NCI-H524 treated with DMSO at 0.1 percent for 48 hours (cell line): ENCODE results near the gene GPATCH11.

ENCODE experiments used
- DNase-seq: peaks from one replicate; lab custom pipeline; 2025; lab: John Stamatoyannopoulos, UW

GPATCH11 gene

DNA sequence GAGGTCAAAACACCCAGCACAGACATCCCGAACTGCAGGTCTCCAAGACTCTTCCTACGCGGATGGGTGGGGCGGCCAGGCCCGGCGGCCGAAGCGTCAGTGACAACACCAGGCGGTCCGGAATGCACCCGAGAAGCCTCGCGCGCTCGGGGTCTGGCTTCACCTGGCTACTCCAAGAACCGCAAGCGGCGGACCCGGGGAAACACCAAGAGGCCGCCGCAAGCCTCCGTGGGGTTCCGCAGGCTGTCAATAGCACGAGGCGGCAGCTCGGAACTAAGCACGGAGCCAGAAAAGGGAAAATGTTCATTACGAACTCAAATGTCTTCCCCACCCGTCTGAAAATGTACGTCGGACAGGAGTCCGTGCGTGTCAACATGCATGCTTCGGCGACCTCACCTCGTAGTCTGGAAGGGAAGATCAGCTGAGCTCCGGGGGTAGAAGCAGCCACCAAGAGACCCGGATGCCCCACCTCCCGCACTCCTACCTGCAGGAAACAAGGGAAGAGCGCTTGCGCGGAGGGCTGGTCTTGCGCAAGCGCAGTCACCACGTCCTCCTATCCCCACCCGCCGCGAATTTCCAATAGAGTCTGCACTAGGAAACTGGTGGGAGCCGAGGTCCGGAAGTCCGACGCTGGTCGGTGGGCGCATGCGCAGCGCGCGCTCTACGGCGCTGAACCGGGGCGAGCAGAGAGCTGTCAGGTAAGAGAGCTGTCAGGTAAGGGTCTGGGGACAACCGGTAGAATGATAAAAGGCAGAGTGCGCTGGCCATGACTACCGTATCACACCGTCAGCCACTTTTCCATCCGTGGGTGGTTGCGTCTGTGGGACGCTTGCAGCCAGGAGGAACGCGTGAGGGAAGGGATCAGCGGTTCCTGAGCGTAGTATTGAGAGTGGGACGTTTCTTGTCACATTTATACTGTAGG, at the start of gene GPATCH11, which contains the start of gene HEATR5B:
TSS of gene GPATCH11 (plus strand) at position 646 of the 922 bp plus-strand sequence. CDS start 3,864 bp downstream, outside the sequence.
TSS of gene HEATR5B (minus strand) at position 500 of the 922 bp plus-strand sequence. CDS start 958 bp downstream, outside the sequence.
- peak; percentile 94 for DNase-seq

- no peak for DNase-seq
These were observed 46.5 kb upstream of the GPATCH11 start for GRCh38 chr2:37037771-37038170.

GRCh38 chr2:37039580-37039979, 44.7 kb upstream of the GPATCH11 start:
- DNase-seq, result no peak

DNA sequence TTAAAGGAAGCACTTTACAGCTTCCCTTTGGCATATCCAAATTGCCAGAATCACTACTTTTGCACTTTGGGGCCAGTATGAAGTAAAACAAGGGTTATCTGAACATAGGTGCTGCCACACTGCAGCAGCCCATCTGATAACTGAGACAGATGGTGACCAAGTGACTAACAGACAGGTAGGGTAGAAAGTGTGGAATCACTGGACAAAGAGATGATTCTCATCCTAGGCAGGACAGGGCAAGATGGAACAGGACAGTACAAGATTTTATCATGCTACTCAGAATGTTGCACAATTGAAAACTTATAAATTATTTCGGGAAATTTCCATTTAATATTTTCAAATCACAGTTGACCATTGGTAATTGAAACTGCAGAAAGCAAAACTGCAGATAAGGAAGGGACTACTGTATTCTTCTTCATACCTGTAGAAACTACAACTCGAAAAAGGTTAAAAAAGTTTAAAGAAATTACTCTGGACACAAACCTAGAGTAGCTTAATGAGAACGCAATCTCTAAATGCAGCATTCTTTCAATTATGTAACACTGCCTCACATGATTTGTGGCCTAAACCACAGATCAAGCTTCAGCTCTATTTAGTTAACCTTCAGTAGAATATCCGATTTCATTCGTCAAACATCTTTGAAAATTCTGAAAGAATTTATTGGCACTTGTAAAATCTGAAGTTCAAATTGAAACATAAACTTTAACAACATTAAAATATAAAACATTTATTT, 31.6 kb upstream of the GPATCH11 start:
- no peak for DNase-seq

GRCh38 chr2:37059841-37060240, 24.5 kb upstream of the GPATCH11 start:
- no peak for DNase-seq

DNA sequence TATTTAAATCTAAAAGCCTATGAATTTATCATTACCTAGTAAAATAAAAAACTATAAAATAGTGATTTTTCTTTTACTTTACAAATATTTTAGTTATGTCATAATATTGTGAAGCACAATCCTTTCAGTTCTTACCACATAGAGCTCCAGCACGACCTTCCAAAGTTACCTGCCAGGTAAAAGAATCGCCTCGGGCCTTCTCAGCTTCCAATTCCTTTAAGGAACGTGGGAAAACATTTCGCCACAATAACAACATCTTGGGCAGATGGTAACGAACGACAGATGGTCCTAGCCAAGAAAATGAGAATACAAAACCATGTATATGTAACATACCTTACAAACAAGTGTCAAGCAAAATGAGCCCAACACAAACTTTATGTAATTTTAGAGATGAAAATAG, 23.9 kb upstream of the GPATCH11 start:
- DNase-seq, result no peak

DNA sequence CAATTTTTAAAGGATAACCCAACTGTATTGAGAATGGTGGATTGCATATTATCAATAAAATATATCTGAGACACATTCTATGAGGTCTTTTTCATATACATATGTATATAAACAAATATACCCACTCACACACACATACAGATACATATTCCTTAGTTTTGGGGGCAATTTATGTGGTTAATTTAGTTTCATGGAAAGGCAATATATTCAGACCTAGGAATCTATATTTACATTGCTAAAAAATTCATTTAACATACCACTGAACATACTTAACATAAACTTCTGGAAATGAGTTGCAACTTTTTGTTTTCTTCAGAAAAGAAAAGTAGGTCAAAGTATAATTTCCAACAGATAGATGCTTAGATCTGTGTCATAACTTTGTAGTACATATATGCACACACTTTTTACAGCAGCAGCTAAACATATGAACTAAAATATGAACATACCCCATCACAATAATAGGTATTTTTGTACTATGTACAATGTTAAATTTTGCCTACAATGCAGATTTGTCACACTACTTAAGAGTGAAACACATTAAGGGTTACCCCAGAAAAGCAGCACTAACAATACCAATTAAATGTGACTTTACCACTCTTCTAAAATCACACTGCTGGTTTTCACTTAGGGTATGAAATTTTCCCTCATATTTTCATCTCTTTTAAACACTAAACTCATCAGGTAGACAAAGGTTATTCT, 23.2 kb upstream of the GPATCH11 start:
- no peak for DNase-seq

DNA sequence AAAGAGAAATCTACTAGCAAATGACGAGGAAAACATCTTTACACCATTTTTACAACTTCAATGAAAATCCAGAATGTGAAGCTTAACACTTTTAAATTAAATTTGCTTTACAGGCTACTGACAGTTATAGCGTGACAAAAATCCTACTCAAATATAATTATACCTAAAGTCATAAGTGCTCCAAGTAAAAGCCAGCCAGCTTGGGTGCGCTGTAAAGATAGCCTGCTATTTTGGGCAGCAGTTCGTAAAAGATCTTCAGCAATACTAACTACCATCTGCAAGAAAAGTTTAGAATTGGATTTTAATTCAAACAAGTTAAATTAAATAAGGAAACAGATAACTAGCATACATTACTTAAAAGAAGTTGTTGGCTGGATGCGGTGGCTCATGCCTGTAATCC, 22.5 kb upstream of the GPATCH11 start:
- no peak for DNase-seq

GRCh38 chr2:37068686-37069085, 15.6 kb upstream of the GPATCH11 start:
- no peak for DNase-seq

- no peak for DNase-seq
These were observed 13.4 kb upstream of the GPATCH11 start for GRCh38 chr2:37070931-37071330.

DNA sequence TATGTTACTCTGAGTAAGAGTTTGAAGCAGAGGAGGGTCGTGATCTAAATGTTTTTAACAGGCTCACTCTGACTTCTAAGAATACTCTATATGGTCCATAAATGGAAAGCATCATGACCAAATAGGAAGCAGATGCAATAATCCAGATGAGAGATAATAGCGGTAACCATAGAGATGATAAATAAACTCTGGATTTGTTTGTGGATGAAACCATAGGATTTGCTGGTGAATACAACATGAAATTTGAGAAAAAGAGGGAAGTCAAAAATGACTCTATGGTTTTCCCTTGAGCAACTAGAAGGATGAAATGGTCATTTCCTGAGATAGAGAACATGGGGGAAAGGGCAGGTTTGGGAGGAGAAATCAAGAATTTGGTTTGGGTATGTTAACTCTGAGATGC, 4.1 kb upstream of the GPATCH11 start:
- no peak for DNase-seq

DNA sequence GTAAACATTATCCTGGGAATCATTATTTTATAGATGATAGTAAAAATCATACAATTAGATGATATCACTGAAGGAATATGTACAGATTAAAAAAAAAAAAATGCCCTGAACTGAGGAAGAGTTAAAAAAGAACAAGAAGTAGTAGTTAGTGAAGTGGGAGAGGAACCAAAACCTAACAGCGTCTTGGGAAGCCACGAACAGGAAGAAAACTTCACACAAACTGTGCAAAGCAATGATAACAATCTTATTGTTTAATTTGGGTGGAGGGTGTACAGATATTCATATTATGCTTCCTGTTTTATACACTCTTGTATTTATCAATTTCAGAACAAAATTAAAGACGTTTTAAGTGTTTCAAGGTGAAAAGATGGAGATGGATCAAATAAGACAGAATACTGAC, 3.6 kb upstream of the GPATCH11 start:
- DNase-seq, result no peak

GRCh38 chr2:37084797-37085196, 479 bp downstream of the GPATCH11 start:
- no peak for DNase-seq

DNA sequence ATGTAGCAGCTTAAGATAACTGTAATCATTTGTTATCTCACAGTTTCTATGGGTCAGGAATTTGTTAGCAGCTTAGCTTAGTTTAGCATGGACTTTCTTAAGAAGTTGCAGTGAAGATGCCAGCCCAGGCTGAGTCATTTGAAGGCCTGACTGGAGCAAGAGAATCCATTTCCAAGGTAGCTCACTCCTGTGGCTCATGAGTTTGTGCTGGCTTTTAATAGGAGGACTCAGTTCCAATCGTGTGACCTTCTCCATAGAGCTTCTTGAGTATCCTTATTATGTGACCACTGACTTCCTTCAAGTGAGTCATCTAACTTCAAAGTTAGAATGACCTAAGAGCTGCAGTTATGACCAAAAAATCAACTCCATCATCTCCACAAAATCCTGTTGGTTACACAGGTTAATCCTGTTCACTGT, 1.4 kb downstream of the GPATCH11 start:
- DNase-seq, result no peak

DNA sequence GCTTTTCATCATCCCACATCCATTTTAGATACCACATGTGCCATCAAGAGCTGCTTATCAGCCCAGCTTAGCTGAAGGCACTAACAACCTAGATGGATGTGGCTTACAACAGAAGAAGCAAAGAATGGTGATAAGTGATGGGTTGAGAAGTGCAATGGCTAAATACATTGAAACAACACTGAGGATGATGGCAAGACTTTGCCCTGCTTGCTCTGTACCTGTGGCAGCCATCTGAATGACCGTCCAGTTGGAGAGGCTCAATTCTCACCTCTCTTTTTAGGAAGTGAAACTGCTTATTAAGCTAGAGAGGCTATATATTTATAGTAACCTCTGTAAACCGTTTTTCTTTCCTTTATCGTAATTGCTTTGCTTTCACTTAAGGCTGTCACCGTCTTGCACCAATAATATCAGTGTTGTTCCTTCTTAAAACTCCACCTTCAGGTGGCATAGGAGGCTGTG, 5.7 kb downstream of the GPATCH11 start:
- DNase-seq, result no peak

- DNase-seq, result no peak
These were observed 7.6 kb downstream of the GPATCH11 start for GRCh38 chr2:37091873-37092272.

DNA sequence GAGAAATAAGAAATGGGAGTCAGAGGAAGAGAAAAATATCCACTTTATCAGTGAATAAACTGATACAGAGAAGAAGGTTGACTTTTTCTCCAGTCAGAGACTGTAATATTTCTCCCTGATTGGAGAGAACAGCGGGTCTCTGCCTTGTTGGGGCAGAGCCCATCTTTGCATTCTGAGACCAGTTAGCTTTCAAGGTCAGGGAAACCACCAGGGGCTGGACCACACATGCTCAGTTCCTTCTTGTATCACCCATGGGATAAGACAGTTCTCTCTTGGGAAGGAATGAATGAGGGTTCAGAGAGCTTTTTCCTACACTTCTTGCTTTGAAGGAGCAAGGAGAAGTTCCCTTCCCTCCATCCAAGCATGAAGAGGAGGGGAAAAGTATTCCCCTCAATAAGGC, 12.2 kb downstream of the GPATCH11 start:
- DNase-seq, result no peak

- no peak for DNase-seq
These were observed 14.2 kb downstream of the GPATCH11 start for GRCh38 chr2:37098416-37099118.

DNA sequence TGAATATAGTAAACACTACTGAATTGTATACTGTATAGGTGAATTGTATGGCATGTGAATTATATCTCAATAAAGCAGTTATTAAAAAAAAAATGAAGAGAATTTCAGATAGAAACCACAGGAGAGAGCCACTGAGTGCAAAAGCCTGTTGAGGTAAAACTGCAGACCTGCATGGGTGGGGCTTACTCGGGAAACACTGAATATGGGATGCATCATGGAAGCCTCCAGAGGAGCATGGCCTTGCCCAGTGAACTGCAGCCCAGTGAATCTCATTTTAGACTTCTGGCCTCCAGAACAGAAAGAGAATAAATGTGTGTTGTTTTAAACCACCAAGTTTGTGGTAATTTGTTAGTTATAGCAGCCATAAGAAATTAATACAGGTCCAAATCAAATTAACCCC, 15.7 kb downstream of the GPATCH11 start:
- no peak for DNase-seq

DNA sequence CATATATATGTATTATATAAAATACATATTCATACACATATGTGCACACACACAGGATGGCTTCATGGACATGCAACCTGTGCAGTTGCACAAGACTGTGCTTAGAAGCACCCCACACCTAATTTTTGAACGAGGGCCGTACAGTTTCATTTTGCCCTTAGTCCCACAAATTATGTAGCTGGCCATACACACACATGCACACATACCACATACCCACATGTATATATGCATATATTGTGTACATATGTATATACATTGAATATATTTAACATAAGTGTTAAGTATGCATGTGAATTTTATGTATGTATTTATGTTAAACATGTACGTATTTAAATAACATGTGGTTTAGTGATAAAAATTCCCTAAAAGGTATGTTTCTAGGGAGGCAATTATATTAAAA, 18.3 kb downstream of the GPATCH11 start:
- no peak for DNase-seq

GRCh38 chr2:37104178-37104577, 19.9 kb downstream of the GPATCH11 start:
- no peak for DNase-seq

GRCh38 chr2:37105150-37105549, 20.8 kb downstream of the GPATCH11 start:
- no peak for DNase-seq
